ENCODE results near the gene BCAP31.

The BCAP31 gene

DNA sequence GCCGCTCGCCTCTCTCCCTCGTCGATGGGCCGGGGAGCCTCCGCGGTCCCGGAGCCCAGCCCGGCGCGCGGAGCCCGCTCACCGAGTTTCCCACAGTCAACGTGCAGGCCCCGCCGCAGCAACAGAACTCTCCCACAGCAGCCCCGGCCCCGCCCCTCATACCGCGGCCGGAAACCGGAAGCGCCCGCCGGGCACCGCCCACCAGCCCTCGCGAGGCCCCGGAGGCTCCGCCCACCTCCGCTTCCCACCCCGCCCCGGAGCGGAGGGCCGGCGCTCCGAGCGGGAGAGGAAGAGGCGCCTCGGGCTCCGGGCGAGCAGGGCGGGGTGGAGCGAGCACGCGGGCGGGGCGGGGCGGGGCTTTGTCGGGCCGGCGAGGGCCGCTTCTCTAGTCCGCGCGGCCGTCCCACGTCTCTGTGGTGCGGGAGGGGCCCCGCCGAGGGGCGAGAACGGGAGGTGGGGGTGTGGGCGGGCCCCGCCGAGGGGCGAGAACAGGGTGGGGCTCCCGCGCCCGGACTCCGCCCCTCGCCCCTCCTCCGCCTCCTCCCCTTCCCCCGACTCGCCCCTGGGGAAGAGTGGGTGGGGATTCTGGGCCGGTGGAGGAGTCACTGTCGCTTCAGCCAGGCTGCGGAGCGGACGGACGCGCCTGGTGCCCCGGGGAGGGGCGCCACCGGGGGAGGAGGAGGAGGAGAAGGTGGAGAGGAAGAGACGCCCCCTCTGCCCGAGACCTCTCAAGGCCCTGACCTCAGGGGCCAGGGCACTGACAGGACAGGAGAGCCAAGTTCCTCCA is at the start of gene BCAP31, which contains the start of gene ABCD1:
Gene BCAP31, minus strand, starts transcription at position 136 of the 787 bp plus-strand sequence. CDS start 1,143 bp downstream, outside the sequence.
Gene ABCD1, plus strand, starts transcription at position 605 of the 787 bp plus-strand sequence. CDS start 411 bp downstream, outside the sequence.
- DNase-seq = peak; percentile 91

- no peak for DNase-seq
Observed at GRCh38 chrX:153773218-153773611, 49.0 kb upstream of the BCAP31 start.

DNA sequence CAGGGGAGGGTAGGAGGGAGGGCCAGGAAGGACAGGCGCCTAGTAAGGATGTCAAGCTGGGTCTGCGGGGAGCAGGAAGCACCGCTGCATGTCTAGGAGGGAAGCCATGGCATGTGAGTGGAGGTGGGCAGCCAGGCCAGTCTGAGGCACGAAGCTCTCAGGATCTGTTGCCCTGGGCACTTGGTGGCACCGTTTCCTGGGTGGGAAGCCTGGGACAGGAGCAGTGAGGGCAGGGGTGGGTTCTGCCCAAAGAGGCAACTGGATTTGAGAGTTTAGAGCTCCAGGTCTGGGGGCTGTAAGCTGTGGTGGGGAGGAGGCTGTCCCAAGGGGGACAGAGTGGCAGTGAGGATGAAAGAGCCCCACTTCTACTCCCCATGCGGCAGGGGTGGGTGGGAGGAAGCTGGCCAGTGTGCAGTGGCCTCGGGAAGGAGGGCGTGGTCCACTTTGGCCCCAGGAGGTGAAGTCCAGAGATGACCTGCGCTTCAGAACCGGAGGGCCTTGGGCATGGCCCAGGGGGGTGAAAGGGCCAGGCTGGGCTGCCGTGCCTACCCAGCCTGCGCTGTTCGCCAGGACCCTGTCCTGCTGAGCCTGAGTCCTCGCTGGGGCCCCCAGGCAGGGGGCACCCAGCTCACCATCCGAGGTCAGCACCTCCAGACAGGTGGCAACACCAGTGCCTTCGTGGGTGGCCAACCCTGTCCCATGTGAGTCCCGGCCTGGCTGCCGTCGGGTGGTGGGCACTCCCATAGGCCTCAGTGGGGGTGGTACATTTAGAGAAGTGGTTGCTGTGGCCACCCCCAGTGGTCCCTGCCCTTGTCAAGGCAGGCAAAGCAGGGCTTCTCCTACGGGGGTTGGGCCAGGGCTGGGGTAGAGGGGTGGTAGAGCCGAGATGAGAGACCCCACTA is 48.4 kb upstream of the BCAP31 start:
- DNase-seq = no peak

GRCh38 chrX:153771415-153772315 is 47.5 kb upstream of the BCAP31 start:
- DNase-seq = no peak

GRCh38 chrX:153770601-153771414 is 46.6 kb upstream of the BCAP31 start:
- DNase-seq = no peak

DNA sequence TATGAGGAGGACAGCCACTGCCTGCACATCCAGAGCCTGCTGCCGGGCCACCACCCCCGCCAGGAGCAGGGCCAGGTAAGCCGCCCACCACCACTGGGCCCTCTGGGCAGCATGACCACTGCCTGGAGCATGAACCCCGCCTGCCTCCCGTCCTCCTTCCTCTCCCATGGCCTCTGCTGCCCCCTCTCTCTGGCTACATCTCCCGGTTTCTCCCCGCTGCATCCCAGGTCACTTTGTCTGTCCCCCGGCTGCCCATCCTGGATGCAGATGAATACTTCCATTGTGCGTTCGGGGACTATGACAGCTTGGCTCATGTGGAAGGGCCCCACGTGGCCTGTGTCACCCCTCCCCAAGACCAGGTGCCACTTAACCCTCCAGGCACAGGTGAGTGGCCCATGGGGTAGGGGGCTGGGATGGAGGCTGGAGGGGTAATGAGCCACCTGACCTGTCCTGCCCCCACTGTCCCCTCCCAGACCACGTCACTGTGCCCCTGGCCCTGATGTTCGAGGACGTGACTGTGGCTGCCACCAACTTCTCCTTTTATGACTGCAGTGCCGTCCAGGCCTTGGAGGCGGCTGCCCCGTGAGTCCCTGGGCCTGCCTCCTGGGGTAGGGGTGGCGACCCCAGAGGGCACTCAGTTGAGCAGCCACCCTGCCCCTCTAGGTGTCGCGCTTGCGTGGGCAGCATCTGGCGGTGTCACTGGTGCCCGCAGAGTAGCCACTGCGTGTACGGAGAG is 45.8 kb upstream of the BCAP31 start:
- no peak for DNase-seq

DNA sequence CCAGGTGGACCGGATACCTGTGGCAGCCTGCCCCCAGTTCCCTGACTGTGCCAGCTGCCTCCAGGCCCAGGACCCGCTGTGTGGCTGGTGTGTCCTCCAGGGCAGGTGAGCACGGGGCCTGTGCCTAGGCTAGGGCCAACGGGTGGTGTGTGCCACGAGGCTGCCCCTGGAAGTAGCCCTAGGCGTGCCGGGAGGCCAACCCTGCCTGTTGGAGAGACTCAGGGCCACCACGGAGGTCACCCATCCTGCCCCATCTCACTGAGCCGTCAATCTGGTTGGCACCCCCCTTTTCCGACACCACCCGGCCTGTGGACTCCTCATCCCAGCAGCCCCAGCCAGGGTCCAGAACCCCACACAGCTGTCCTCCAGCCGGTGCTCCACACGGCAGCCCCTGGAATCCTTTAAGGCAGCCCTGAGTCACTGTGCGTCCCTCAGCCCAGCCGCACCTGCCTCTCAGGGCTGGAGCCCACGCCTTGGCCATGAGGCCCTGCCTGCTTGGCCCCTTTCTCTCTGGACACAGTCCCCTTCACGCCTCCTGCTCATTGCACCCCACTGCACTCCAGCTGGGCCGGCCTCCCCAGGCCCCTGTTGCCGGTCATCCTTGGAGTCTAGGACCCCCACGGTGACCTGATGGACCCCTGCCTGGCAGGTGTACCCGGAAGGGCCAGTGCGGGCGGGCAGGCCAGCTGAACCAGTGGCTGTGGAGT is 45.1 kb upstream of the BCAP31 start:
- no peak for DNase-seq

GRCh38 chrX:153768311-153769157 is 44.3 kb upstream of the BCAP31 start:
- DNase-seq = no peak

- no peak for DNase-seq
Observed at GRCh38 chrX:153767674-153768055, 43.5 kb upstream of the BCAP31 start.

- no peak for DNase-seq
Observed at GRCh38 chrX:153766871-153767673, 42.9 kb upstream of the BCAP31 start.

GRCh38 chrX:153766098-153766817 is 42.1 kb upstream of the BCAP31 start:
- no peak for DNase-seq

GRCh38 chrX:153765138-153766079 is 41.2 kb upstream of the BCAP31 start:
- no peak for DNase-seq

DNA sequence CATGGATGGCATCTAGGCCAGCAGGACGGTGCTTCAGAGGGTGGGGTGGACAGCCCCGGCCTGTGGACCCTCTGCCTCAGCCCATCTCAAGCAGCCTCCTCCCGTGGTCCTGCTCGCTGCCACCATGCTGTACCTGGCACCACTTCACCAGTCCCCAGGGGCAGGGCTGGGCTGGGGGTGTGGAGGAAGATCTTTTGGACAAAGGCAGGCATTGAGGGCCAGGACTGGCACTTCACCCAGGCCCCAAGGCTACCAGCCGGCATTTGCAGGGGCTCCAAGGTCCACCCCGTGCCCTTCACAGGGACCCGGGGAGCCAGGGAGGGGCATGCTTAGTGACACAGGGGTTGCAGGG is 40.6 kb upstream of the BCAP31 start:
- no peak for DNase-seq

GRCh38 chrX:153763989-153764755 is 40.0 kb upstream of the BCAP31 start, which contains the start of gene PLXNB3:
Gene PLXNB3 (plus strand): TSS chrX:153764249. CDS start chrX:153765536, 1,287 bp downstream.
- peak; percentile 76 for DNase-seq

GRCh38 chrX:153763298-153763932 is 39.2 kb upstream of the BCAP31 start:
- no peak for DNase-seq
